K562 (cell line): Measurements from ENCODE around the gene ZNF620. TPM values are rescaled to one million over a fixed set of nuclear protein-coding genes. Genes with fewer than 3 reads are reported as not detected.
A peak's percentile ranks its signal among the peaks of the same experiment; 100 is the strongest.

ENCODE experiments used
- BRD9 ChIP-seq: fragments of 450-650 bp; IDR thresholded peaks from 2 replicates; pipeline ENCODE4 v1.6.1; 2018; ENCODE audit warnings: low read depth; ENCODE audit not compliant: partially characterized antibody
- DIDO1 ChIP-seq: fragments of 450-650 bp; IDR thresholded peaks from 2 replicates; pipeline ENCODE4 v1.6.1; 2016; ENCODE audit warnings: low read depth, missing biosample characterization, missing genetic modification characterization
- FOXA3 ChIP-seq, 2 experiments: fragments of 450-650 bp in 1 of 2; sonication (generic) in 1 of 2; formaldehyde crosslinking; IDR thresholded peaks in 1 of 2; conservative IDR thresholded peaks in 1 of 2; 2 replicates each; pipeline versions ENCODE4 v1.4.0 to v1.8.0; 2020 to 2022; ENCODE audit warnings: mild to moderate bottlenecking in 2 of 2, missing genetic modification reagents in 1 of 2
- LEF1 ChIP-seq: fragments of 450-650 bp; IDR thresholded peaks from 2 replicates; pipeline ENCODE4 v1.6.1; 2016; ENCODE audit warnings: mild to moderate bottlenecking
- NCOA6 ChIP-seq: fragments of 450-650 bp; IDR thresholded peaks from 2 replicates; pipeline ENCODE4 v1.6.1; 2017; ENCODE audit warnings: mild to moderate bottlenecking
- NEUROD1 ChIP-seq: fragments of 150-350 bp; IDR thresholded peaks from 2 replicates; pipeline ENCODE4 v1.6.1; 2014; ENCODE audit warnings: borderline replicate concordance, low read length, low read depth; ENCODE audit not compliant: partially characterized antibody
- NFIC ChIP-seq: fragments of 450-650 bp; IDR thresholded peaks from 2 replicates; pipeline ENCODE4 v1.6.1; 2017; ENCODE audit warnings: mild to moderate bottlenecking, inconsistent platforms
- RBM22 ChIP-seq: fragments of 200-400 bp; formaldehyde crosslinking; IDR thresholded peaks from 2 replicates; pipeline ENCODE4 v1.6.1; 2018; ENCODE audit warnings: low read length, low read depth; ENCODE audit not compliant: poor library complexity, severe bottlenecking
- XRCC5 ChIP-seq: fragments of 200-400 bp; formaldehyde crosslinking; IDR thresholded peaks from 2 replicates; pipeline ENCODE4 v1.6.1; 2017; ENCODE audit warnings: low read depth, mild to moderate bottlenecking, low read length
- ZNF140 ChIP-seq: fragments of 250-450 bp; sonication (Bioruptor Pico); IDR thresholded peaks from 2 replicates; pipeline ENCODE4 v1.8.0; 2021; ENCODE audit warnings: moderate library complexity, mild to moderate bottlenecking, inconsistent platforms
- ZNF780A ChIP-seq: fragments of 250-450 bp; sonication (Bioruptor Pico); IDR thresholded peaks from 2 replicates; pipeline ENCODE4 v1.5.0; 2021; ENCODE audit warnings: mild to moderate bottlenecking
- ZZZ3 ChIP-seq: fragments of 450-650 bp; IDR thresholded peaks from 2 replicates; pipeline ENCODE4 v1.6.1; 2016; ENCODE audit warnings: antibody characterized with exemption, mild to moderate bottlenecking, moderate library complexity
- polyA plus RNA-seq, 8 experiments: library from polyadenylated mRNA; depleted of rRNA in 4 of 8; stranded (reverse) in 5 of 8; unstranded in 3 of 8; fragments of >200 nt; fragmentation: Nextera tagmentation in 2 of 8; fragmentation: Illumina TruSeq in 1 of 8; extraction: Ambion mirVana in 2 of 8; extraction: Trizol in 1 of 8; gene quantifications; 2 replicates each; pipeline versions ENCODE4 v1.2.1 to v1.2.3, GENCODE V29; 2011 to 2014; ENCODE audit warnings: inconsistent platforms in 1 of 8, missing spikeins in 1 of 8
- total RNA-seq, 7 experiments: library from RNA; depleted of rRNA in 6 of 7; stranded (reverse); fragments of >200 nt in 6 of 7; fragmentation: Illumina TruSeq in 2 of 7; extraction: Trizol in 2 of 7; gene quantifications; 2 replicates each; pipeline versions ENCODE4 v1.2.1 to v1.2.3, GENCODE V29; 2011 to 2021; ENCODE audit warnings: low replicate concordance in 1 of 7
- TF ChIP-seq, protein P1 (sequence below): sonication (generic); formaldehyde crosslinking; IDR thresholded peaks from 2 replicates; pipeline ENCODE4 v1.8.1; 2023; ENCODE audit warnings: missing genetic modification reagents, mild to moderate bottlenecking, borderline replicate concordance
- TF ChIP-seq, protein P2 (sequence below): sonication (generic); formaldehyde crosslinking; IDR thresholded peaks from 2 replicates; pipeline ENCODE4 v1.8.1; 2023; ENCODE audit warnings: mild to moderate bottlenecking, missing genetic modification reagents
- TF ChIP-seq, protein P3 (sequence below): fragments of 450-650 bp; conservative IDR thresholded peaks from 2 replicates; pipeline ENCODE4 v1.6.1; 2016; ENCODE audit warnings: missing genetic modification characterization, low read depth, mild to moderate bottlenecking, missing compliant biosample characterization, moderate library complexity
- TF ChIP-seq, protein P4 (sequence below), 2 experiments: IDR thresholded peaks; 2 replicates each; pipeline ENCODE4 v1.6.1; 2011; ENCODE audit warnings: borderline replicate concordance in 1 of 2, control low read depth in 1 of 2, low read depth in 1 of 2, low read length in 1 of 2, mild to moderate bottlenecking in 1 of 2, mixed read lengths in 1 of 2, moderate library complexity in 1 of 2; ENCODE audit not compliant: insufficient read depth in 1 of 2, insufficient read length in 1 of 2, poor library complexity in 1 of 2, severe bottlenecking in 1 of 2; ENCODE audit errors: extremely low read depth in 1 of 2
- TF ChIP-seq, protein P5 (sequence below): fragments of 250-450 bp; sonication (Bioruptor Pico); IDR thresholded peaks from 2 replicates; pipeline ENCODE4 v1.5.0; 2021

ZNF620 gene
- total and polyA plus RNA-seq, 9 of the 15 experiments (the other 6 are each of a cell fraction or from before 2014, with no cell fraction given) = 1.2 to 5.5 (median 3.3) TPM

DNA sequence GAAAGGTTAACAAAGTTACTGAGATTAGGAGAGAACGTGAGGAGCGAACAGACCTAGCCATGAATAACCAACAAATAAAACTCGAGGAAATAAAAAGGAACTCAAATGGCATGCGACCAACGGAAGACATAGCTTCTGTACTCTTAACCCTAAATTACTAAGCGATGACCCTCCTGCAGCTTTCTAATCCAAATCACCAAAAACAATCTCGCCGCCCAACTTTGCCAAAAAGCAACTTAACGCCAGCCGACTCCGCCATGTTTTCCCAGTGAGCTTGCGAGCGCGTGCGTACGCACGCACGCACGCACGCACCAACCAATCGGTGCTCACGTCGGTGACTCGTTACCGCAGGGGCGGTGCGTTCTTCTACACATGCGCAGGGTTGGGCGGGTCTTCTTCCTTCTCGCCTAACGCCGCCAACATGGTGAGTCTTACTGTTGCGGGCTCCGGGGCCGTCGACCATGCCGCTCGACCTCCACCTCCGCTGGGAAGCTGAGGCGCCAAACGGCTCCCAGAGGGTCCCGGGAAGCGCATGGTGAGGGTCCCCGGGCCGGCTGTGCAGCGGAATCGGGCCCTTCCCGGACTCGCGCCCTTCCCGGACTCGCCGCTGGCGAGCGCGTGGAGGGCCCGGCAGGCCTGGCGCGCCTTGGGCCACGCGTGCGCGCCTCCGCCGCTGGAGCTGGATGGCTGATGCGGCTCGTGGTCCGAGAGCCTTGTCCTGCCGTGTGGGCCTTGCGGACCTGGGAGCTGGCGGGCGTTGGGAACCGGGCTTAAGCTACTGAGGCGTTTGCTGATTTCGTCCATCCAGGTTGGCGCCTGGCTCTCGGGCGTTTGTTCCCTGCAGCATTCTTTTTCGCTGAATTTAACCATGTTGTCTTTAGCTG, 48.7 kb upstream of the ZNF620 start, which contains the start of gene RPL14 (continued):
- TF ChIP-seq, protein P1, sequence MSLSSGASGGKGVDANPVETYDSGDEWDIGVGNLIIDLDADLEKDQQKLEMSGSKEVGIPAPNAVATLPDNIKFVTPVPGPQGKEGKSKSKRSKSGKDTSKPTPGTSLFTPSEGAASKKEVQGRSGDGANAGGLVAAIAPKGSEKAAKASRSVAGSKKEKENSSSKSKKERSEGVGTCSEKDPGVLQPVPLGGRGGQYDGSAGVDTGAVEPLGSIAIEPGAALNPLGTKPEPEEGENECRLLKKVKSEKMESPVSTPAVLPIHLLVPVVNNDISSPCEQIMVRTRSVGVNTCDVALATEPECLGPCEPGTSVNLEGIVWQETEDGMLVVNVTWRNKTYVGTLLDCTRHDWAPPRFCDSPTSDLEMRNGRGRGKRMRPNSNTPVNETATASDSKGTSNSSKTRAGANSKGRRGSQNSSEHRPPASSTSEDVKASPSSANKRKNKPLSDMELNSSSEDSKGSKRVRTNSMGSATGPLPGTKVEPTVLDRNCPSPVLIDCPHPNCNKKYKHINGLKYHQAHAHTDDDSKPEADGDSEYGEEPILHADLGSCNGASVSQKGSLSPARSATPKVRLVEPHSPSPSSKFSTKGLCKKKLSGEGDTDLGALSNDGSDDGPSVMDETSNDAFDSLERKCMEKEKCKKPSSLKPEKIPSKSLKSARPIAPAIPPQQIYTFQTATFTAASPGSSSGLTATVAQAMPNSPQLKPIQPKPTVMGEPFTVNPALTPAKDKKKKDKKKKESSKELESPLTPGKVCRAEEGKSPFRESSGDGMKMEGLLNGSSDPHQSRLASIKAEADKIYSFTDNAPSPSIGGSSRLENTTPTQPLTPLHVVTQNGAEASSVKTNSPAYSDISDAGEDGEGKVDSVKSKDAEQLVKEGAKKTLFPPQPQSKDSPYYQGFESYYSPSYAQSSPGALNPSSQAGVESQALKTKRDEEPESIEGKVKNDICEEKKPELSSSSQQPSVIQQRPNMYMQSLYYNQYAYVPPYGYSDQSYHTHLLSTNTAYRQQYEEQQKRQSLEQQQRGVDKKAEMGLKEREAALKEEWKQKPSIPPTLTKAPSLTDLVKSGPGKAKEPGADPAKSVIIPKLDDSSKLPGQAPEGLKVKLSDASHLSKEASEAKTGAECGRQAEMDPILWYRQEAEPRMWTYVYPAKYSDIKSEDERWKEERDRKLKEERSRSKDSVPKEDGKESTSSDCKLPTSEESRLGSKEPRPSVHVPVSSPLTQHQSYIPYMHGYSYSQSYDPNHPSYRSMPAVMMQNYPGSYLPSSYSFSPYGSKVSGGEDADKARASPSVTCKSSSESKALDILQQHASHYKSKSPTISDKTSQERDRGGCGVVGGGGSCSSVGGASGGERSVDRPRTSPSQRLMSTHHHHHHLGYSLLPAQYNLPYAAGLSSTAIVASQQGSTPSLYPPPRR (CRISPR knock-in tag) = peak; percentile 89
- TF ChIP-seq NCOA6 (peak; percentile 97), FOXA3 (CRISPR knock-in tag; conservative IDR thresholded peaks at IDR 0.05 in 1 of 2, IDR thresholded peaks at IDR 0.05 in 1 of 2) (no peak; a peak in 1 of 4 replicates), ZZZ3 (0 out of 2 replicates have a peak, but pooled peaks have one; percentile 57), BRD9 (peak; percentile 96), RBM22 (peak; percentile 93), NFIC (peak; percentile 62), ZNF780A (CRISPR knock-in tag) (no peak), NEUROD1 (peak; percentile 39), DIDO1 (tag) (peak; percentile 53; the same call in 1 of the 2 replicates), XRCC5 (no peak; the same call in 1 of the 2 replicates), ZNF140 (CRISPR knock-in tag) (no peak), LEF1 (no peak)
- TF ChIP-seq, protein P2, sequence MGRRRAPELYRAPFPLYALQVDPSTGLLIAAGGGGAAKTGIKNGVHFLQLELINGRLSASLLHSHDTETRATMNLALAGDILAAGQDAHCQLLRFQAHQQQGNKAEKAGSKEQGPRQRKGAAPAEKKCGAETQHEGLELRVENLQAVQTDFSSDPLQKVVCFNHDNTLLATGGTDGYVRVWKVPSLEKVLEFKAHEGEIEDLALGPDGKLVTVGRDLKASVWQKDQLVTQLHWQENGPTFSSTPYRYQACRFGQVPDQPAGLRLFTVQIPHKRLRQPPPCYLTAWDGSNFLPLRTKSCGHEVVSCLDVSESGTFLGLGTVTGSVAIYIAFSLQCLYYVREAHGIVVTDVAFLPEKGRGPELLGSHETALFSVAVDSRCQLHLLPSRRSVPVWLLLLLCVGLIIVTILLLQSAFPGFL = no peak
- TF ChIP-seq, protein P3, sequence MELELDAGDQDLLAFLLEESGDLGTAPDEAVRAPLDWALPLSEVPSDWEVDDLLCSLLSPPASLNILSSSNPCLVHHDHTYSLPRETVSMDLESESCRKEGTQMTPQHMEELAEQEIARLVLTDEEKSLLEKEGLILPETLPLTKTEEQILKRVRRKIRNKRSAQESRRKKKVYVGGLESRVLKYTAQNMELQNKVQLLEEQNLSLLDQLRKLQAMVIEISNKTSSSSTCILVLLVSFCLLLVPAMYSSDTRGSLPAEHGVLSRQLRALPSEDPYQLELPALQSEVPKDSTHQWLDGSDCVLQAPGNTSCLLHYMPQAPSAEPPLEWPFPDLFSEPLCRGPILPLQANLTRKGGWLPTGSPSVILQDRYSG = no peak
- TF ChIP-seq, protein P4, sequence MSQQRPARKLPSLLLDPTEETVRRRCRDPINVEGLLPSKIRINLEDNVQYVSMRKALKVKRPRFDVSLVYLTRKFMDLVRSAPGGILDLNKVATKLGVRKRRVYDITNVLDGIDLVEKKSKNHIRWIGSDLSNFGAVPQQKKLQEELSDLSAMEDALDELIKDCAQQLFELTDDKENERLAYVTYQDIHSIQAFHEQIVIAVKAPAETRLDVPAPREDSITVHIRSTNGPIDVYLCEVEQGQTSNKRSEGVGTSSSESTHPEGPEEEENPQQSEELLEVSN (IDR thresholded peaks at IDR 0.05; ENCODE audit: borderline replicate concordance in 1 of 2, extremely low read depth in 1 of 2, insufficient read depth in 1 of 2, insufficient read length in 1 of 2, low read depth in 1 of 2, low read length in 1 of 2, poor library complexity in 1 of 2, severe bottlenecking in 1 of 2) = peak; percentile 56 to 83
- TF ChIP-seq, protein P5, sequence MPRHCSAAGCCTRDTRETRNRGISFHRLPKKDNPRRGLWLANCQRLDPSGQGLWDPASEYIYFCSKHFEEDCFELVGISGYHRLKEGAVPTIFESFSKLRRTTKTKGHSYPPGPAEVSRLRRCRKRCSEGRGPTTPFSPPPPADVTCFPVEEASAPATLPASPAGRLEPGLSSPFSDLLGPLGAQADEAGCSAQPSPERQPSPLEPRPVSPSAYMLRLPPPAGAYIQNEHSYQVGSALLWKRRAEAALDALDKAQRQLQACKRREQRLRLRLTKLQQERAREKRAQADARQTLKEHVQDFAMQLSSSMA (CRISPR knock-in tag) = no peak; the same call in 1 of the 2 replicates
